Fibroblast of skin of right biceps (primary cell): ENCODE data around the gene NACC2.
A peak's percentile ranks its signal among the peaks of the same experiment; 100 is the strongest.

Source experiments
- DNase-seq: peaks from one replicate; pipeline ENCODE4 v3.0.0-alpha.2; 2013

The NACC2 gene

DNA sequence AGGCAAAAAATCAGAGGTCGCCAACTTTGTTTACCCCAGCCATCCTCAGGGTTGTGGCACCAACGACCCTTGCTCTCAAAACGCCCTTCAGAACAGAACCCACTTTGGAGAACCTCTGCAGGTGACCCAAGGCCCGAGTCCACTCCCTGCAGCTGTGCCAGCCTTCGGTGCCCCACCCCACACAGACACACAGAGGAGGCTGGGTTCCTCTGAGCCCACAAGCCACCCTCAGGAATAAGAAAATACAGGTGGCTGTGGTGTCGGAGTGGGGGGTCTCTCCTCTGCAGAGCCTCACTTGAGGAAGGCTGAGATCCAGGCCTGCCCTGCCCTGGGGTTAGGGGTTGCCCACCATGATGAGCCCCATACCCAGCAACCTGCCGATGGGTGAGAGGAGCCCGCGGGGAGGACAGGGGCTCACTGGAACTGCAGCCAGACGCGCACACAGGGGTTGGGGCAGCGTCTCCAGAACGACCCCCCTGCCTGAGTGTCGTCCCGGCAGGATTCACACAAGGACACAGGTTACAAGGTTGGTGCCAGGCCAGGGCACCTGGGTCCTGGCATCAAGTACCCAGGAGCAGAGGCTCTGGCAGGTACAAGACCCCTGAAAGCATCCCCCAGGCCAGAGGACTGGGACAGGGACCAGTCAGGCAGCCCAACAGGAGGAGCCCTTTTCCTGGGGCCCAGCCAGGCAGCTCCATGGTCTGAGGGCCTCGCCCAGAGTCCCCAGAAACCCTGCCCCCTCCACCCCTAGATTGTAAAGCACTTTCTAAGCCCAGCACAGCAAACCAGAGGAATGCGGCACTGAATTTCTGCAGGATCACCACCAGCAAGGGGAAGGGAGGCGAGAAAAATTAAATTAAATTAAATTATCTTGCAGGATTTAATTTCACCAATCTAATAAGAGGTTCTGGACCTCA lies 40.0 kb downstream of the NACC2 start:
- DNase-seq: no peak

DNA sequence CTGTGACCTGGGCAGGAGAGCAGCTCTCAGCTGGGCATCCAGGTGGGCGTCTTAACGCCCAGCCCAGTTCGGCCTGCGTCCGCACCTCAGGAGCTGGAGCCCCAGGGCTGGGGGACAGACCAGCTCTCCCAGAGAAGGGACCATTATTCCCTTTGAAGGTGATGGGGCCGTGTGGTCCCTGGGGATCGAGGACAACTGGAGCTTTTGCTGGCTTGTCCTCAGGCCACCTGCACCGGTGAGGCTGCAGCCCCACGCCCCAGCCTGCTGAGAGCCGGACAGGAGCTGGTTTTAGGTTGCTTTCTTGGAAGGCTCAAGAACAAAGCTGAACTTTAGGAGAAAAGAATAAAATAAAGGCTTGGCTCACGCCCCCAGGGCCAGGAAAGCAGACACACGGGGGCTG lies 40.9 kb downstream of the NACC2 start:
- no peak for DNase-seq

- DNase-seq: no peak
Observed at GRCh38 chr9:136053757-136054142, 41.3 kb downstream of the NACC2 start.

- no peak for DNase-seq
Observed at GRCh38 chr9:136052991-136053756, 41.9 kb downstream of the NACC2 start.

- DNase-seq: no peak
Observed at GRCh38 chr9:136052472-136052880, 42.6 kb downstream of the NACC2 start.

GRCh38 chr9:136051837-136052471 lies 43.1 kb downstream of the NACC2 start:
- peak; percentile 98 for DNase-seq

- peak; percentile 38 for DNase-seq
Observed at GRCh38 chr9:136051453-136051836, 43.6 kb downstream of the NACC2 start.

DNA sequence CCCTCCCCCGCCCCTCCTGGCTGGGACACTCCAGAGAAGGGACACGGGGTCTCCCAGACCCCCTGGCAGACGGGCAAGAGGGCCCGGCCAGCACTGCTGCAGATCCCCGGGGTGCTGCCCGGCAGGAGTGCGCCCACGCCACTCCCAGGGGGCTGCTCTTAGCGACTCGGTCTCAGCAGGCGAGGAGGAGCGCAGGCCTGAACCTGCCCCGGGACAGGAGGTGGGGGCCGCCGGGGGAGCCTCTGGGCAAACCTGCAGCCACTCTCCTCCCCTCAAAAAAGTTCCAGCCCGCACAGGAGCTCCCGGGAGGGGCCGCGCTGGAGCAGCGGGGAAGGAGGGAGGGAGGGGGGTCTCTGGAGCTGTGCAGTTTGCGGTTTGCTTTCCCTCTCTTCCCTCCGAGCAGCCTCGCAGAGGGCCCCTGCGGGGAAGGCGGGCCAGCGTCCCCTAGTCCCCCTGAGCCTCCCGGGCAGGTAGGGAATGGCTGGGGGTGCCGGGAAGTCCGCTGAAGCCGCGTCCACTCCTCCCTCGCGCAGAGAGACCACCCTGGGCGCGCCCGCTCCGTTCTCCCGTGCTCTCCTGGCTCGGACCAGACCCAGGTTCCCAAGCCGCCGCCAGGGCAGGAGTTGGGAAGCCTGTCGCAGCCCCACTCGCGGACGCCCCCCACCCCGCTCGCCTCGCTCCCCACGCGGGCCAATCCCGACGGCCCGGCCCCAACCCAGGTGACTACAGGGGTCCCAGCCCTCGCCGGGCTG lies 44.2 kb downstream of the NACC2 start:
- peak; percentile 34 for DNase-seq

DNA sequence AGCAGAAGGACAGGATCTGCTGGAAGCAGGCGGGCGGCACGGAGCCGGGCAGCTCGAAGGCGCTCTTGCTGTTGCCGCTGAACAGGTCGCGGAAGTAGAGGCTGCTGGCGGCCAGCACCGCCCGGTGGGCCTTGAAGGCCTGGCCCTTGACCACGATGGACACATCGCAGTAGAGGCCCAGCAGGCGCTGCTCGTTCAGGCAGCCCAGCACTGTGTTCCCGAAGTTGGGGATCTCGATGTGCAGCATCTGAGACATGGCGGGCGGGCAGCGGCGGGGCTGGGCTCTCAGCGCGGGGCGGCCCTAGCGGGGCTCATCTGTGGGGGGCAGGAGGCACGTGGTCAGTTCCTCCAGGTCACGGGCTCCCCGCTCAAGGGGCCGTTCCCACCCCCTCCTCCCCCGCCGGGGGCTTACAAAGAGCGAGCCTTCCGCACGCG lies 44.8 kb downstream of the NACC2 start:
- no peak for DNase-seq

DNA sequence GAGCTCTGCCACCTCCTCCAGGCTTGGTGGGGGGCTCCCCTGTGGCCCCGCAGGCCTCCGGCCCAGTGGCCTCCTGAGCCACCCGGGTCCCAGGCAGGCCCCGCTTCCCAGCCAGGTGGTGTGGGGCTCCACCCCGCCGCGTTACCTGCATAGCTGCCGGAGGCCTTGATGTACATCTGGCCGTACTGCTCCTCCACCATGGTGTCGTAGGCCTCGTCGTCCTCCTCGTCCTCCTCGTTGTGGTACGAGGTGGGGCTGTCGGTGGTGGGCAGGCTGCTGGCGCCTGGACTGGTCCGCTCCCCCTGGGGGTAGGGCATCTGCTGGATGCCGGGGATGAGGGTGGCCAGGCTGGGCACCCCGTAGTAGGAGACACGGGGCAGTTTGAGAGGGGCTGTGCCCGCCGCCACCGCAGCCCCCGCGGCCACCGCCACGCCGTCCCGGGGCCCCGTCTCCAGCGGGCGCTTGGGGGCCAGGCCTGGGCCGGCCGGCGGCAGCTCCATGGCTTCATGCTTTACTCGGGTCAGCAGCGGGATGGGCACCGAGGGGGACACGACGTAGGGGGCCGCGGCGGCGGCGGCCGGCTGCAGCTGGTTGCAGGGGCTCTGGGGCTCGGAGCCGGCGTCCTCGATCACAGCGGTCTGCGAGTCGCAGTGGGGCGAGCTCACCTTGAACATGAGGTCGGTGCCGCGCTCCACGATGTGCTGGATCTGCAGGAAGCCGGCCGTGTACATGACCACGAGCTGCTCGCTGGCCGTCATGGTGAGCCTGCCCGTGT lies 45.4 kb downstream of the NACC2 start:
- no peak for DNase-seq

DNA sequence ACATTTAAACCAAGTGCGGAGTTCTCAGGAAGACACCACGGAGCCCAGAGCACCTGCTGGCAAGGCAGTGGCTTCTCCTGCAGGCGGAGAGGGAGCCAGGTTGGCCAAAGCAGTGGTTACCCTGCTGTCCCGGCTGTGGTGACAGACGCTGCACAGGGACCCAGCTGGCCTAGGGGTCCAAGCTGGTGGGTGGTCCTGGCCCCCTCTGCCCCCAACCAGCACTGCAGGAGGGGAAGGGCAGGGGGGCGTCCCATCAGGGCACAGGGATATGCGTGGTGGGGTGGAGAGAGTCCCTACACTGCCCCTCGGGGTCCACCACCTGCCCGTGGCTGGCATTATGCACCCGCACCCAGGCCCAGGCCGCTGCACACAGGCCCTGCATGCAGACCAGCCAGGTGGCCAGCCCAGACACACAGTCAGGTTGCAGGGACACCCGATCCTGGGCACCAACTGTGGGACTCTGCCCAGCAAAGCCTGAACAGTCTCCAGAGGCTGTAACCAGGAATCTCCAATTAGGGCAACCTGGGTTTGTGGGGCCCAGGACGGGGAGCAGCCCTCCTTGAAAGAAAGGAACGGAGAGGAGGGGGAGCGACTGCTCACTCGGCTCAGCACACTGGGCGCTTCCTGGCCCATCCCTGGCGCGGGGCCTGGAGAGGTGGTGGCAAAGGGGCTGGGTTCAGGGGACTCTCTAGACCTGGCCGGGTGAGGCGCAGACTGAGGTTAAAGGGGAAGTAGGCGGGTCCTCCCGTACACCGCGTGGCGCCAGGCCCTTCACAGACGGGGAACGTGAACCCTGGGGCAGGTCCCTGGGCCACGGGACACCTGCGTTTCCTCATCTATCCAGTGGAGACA lies 46.3 kb downstream of the NACC2 start:
- no peak for DNase-seq

DNA sequence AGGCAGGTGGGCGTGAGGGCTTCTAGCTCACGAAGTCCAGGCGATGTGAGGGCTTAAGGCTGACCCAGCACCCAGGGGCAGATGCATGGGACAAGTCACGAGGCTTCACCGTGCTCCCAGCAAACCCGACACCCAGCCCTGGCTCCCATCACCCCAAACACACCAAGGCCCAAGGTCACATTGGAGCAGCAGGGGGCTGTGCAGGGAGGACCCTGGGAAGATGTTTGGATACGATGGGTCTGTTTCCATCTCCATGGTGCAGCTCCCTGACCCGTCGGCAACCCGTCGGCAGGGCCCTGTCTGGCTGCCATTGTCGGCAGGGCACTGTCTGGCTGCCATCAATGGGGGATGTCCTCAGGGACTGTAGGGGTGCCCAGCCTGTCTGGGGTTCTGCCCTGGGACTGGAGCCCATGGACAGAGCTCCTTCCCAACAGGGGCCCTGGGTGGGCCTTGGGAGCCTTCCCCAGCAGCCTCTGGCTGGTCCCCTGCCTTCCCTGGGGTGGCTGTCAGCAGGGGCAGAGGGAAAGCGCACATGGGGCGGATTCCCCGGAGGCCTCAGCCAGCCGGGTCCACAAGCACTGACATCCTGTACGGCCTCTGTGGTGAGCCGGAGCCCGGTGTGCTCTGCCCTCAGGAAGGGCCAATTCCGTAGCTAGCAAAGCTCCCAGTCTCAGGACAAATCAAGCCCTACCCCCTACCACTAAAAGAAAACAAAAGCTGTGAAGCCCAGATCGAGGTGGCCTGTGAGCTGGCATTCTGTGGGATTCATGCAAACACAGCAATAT lies 47.1 kb downstream of the NACC2 start:
- DNase-seq: no peak

DNA sequence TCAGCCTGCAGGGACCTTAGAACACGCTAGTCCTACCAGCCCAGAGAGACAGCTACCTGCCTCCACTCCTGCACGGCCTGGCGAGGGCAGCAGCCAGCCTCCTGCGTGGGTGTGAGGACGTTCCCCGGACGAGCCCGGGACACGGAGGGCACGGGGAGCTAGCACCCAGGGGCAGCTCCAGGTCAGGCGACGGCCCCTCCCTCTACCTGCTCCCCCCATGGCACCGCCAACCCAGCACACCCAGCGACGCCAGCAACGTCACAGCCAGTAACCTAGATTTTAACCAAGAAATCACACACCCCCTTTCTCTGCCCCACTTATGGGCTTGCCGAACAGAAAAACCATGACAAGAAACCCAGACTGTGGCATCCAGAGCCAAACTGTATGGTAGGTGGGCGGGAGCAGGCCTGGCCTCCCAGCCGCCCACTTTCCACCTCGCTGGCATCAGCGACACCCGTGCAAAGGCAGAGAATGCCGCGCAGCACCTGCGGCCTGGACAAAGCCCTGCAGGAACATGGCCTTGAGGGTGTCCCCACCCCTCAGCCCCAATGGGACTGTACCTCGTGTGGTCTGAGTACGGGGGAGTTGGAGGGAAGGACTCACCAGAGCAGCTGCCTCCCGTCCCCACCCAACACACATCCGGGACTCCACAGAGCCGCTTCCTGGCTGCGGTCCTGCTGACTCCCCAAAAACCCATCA lies 47.9 kb downstream of the NACC2 start:
- no peak for DNase-seq

DNA sequence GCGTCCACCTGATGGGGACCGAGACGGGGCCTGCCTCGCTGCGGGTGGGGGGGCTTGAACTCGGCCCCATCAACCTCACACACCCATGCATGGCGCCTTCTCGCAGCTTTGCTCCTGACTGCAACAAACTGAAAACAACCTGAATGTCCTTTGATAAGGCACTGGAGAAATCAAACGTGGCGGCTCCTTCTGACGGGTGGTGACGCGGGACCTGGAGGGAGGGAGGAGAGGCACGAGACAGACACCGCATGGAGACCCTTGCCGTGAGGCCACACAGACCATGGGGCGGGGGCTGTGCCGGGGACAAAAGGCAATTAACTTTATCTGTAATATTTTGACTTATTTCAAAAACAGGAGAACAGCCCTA lies 48.6 kb downstream of the NACC2 start:
- DNase-seq: no peak

- DNase-seq: peak; percentile 51
Observed at GRCh38 chr9:136045595-136046553, 49.2 kb downstream of the NACC2 start.

DNA sequence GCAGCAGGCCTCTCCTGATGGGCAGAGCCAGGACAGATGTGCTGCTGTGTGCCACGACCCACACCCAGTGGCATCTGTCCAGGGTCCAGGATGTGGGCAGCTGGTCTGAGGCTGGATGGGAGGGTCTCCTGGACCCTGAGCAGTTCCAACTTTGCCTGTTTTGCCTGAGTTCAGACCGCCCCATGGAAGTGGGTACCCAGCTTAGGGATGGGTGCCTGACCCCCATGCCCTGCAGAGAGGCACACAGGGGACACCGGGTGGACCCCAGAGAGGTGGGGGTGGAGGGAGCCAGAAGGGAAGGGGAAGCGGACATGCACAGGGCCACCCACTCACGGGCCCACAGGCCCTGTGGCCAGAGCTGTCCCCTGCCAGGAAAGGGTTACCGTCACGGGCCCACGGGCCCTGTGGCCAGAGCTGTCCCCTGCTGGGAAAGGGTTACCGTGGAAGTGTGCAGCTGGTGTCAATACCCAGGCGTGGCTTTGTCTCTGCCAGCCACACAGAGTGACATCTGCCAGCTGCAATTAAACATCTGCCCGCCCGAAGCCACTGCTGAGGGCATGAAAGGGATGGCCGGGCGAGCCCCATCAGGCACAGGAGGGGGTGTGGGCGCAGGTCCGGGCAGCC lies 50.0 kb downstream of the NACC2 start:
- no peak for DNase-seq

- DNase-seq: no peak
Observed at GRCh38 chr9:136044207-136044970, 50.7 kb downstream of the NACC2 start.
